Uterus (tissue), 4 donors: ENCODE measurements around the gene CAVIN1. TPM values are rescaled to one million over a fixed set of nuclear protein-coding genes. Genes with fewer than 3 reads are reported as not detected.
A peak's percentile ranks its signal among the peaks of the same experiment; 100 is the strongest.
"Not testable (repeated sequence)": the region's sequence is repeated elsewhere in the genome, so short reads cannot be mapped to it uniquely, and the experiment has no call there.

Source experiments
- DNase-seq, 2 donors: peaks; one replicate each; pipeline ENCODE4 v3.0.0-alpha.2; 2019 to 2020
- H3K27ac ChIP-seq, 2 donors: fragments of 200-600 bp; sonication (generic); 1 replicate in 1 of 2; 2 replicates in 1 of 2; pipeline ENCODE4 v1.5.1; 2016 to 2018
- H3K27me3 ChIP-seq, 2 donors: fragments of 200-600 bp; sonication (generic); one replicate each; pipeline ENCODE4 v1.5.1; 2018 to 2019; ENCODE audit warnings: control low read depth in 1 of 2
- H3K36me3 ChIP-seq, 2 donors: fragments of 200-600 bp; sonication (generic); one replicate each; pipeline ENCODE4 v1.5.1; 2019; ENCODE audit warnings: control low read depth in 1 of 2
- H3K4me1 ChIP-seq, 2 donors: fragments of 200-600 bp; sonication (generic); one replicate each; pipeline ENCODE4 v1.5.1; 2018 to 2019; ENCODE audit warnings: control low read depth in 1 of 2
- H3K4me3 ChIP-seq, 2 donors: fragments of 200-600 bp; sonication (generic); 1 replicate in 1 of 2; 2 replicates in 1 of 2; pipeline ENCODE4 v1.5.1; 2018 to 2019; ENCODE audit warnings: mild to moderate bottlenecking in 1 of 2
- H3K9me3 ChIP-seq, 2 donors: fragments of 200-600 bp; sonication (generic); one replicate each; pipeline ENCODE4 v1.5.1; 2019; ENCODE audit warnings: control low read depth in 1 of 2
- POLR2A ChIP-seq, 2 donors: fragments of 450-650 bp; IDR thresholded peaks; one replicate each; pipeline ENCODE4 v1.6.1; 2016; ENCODE audit warnings: antibody characterized with exemption in 2 of 2, mild to moderate bottlenecking in 1 of 2, moderate library complexity in 1 of 2
- intact Hi-C: fragments of 100-400 bp; cut with DNase I; formaldehyde crosslinking; loops from one replicate; pipeline ENCODE4 v1.15.1; 2023; ENCODE audit warnings: low total_unique reads
- total RNA-seq, 4 donors: library from RNA; depleted of rRNA in 3 of 4; stranded (reverse); fragments of >200 nt in 3 of 4; gene quantifications; one replicate each; pipeline versions ENCODE4 v1.1.0 to v1.2.4, GENCODE V29; 2014 to 2023
- TF ChIP-seq, protein P1 (sequence below), 4 experiments: fragments of 200-600 bp in 2 of 4; fragments of 450-650 bp in 2 of 4; sonication (generic) in 2 of 4; IDR thresholded peaks; one replicate each; pipeline ENCODE4 v1.5.1; 2016 to 2019; ENCODE audit warnings: antibody characterized with exemption in 4 of 4, mild to moderate bottlenecking in 2 of 4, moderate library complexity in 1 of 4
- donor health status: DM: yes; HTN: yes; CAD: no.

The CAVIN1 gene
- total RNA-seq, 4 donors from 2014 or later: 204 to 520 (median 372) TPM

DNA sequence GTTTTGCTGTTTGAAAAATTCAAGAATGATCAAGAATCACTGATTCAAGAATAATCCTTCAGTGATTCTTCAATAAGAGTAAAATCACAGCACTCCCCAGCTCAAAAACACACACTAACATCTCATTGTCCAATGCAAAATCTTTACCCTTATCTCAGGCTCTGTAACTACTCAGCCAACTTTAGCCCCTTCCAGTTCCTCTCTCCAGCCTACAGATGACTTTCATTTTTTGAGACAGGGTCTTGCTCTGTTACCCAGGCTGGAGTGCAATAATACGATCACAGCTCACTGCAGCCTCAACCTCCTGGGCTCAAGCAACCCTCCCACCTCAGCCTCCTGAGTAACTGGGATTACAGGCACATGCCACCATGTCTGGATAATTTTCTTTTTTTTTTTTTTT, 59.8 kb downstream of the CAVIN1 start:
- H3K9me3 ChIP-seq: no peaks in the 10 kb centered on the region
- DNase-seq: no peak
- no peak overlapping the region for H3K27ac ChIP-seq
- no peaks in the 10 kb centered on the region for H3K36me3 ChIP-seq
- H3K27me3 ChIP-seq: no peaks in the 10 kb centered on the region
- peaks cover 0 to 4% of the 10 kb centered on the region in 2 donors for H3K4me1 ChIP-seq
- TF ChIP-seq POLR2A (IDR thresholded peaks at IDR 0.05): no peak
- TF ChIP-seq, protein P1, sequence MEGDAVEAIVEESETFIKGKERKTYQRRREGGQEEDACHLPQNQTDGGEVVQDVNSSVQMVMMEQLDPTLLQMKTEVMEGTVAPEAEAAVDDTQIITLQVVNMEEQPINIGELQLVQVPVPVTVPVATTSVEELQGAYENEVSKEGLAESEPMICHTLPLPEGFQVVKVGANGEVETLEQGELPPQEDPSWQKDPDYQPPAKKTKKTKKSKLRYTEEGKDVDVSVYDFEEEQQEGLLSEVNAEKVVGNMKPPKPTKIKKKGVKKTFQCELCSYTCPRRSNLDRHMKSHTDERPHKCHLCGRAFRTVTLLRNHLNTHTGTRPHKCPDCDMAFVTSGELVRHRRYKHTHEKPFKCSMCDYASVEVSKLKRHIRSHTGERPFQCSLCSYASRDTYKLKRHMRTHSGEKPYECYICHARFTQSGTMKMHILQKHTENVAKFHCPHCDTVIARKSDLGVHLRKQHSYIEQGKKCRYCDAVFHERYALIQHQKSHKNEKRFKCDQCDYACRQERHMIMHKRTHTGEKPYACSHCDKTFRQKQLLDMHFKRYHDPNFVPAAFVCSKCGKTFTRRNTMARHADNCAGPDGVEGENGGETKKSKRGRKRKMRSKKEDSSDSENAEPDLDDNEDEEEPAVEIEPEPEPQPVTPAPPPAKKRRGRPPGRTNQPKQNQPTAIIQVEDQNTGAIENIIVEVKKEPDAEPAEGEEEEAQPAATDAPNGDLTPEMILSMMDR (IDR thresholded peaks at IDR 0.05): no peak
- intact Hi-C loops: no loop called here
- H3K4me3 ChIP-seq: no peak overlapping the region

GRCh38 chr17:42362245-42362961, 60.7 kb downstream of the CAVIN1 start:
- Histone ChIP-seq H3K4me1 (no peaks in the 10 kb centered on the region), H3K4me3 (no peak overlapping the region), H3K9me3 (no peaks in the 10 kb centered on the region), H3K27me3 (no peaks in the 10 kb centered on the region), H3K36me3 (no peaks in the 10 kb centered on the region), H3K27ac (no peak overlapping the region)
- DNase-seq: no peak
- TF ChIP-seq, protein P1 (IDR thresholded peaks at IDR 0.05): no peak
- no peak for TF ChIP-seq POLR2A (IDR thresholded peaks at IDR 0.05)
- intact Hi-C loops: no loop called here

DNA sequence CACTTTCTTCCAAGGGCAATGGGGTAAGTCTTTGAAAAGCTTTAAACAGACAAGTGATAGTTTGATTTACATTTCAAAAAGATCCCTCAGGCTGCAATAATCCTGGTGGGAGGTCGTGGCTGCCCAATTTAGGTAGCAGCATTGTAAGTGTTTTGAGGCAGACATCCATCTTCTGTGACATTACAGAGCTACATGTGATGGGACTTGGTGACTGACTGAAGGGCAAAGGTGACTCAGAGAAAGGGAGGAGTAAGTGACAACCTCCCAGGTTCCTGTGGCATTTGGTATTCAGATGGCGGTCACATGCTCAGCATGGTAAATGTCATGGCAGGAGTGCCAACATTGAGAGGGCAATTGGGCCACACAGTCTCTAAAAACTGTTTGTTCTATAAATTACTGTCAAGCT, 61.3 kb downstream of the CAVIN1 start:
- no peak for TF ChIP-seq POLR2A (IDR thresholded peaks at IDR 0.05)
- TF ChIP-seq, protein P1 (IDR thresholded peaks at IDR 0.05): no peak
- H3K27me3 ChIP-seq: no peaks in the 10 kb centered on the region
- no peak for DNase-seq
- H3K9me3 ChIP-seq: no peaks in the 10 kb centered on the region
- intact Hi-C loops: no loop called here
- no peaks in the 10 kb centered on the region for H3K4me1 ChIP-seq
- no peaks in the 10 kb centered on the region for H3K36me3 ChIP-seq
- H3K27ac ChIP-seq: no peak overlapping the region
- no peak overlapping the region for H3K4me3 ChIP-seq

DNA sequence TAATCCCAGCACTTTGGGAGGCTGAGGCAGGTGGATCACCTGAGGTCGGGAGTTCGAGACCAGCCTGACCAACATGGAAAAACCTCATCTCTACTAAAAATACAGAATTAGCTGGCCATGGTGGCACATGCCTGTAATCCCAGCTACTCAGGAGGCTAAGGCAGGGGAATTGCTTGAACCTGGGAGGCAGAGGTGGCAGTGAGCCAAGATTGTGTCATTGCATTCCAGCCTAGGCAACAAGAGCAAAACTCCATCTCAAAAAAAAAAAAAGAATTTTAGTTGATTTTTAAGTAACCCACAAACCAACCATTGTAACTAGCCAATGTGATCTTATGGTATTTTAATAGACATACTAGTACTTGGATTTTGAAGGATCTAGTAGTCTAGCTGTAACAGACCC, 62.7 kb downstream of the CAVIN1 start:
- H3K36me3 ChIP-seq, H3K27me3 ChIP-seq, H3K27ac ChIP-seq, H3K4me1 ChIP-seq, H3K9me3 ChIP-seq, H3K4me3 ChIP-seq, intact Hi-C loops: not testable (repeated sequence)
- peak; percentile 32 to 45 for DNase-seq

DNA sequence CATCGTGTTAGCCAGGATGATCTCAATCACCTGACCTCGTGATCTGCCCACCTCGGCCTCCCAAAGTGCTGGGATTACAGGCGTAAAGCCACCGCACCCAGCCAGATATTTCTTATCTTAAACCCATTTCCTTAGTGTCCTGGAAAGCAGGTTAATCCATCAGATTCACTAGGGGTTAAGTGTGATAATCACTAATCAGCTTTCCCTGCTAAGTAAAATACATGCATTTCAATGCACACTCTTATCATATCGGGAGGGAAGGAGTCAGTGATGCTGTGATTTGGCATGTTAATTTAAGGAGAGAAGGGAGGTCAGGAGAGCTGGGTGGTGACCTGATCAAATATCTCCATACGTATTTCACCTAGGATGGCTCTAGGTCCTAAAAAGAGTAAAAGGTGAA, 63.9 kb downstream of the CAVIN1 start:
- Histone ChIP-seq H3K27me3 (no peaks in the 10 kb centered on the region), H3K36me3 (no peaks in the 10 kb centered on the region), H3K4me3 (no peak overlapping the region), H3K27ac (no peak overlapping the region), H3K4me1 (peaks cover 0 to 10% of the 10 kb centered on the region in 2 donors), H3K9me3 (no peaks in the 10 kb centered on the region)
- TF ChIP-seq POLR2A (IDR thresholded peaks at IDR 0.05): no peak
- TF ChIP-seq, protein P1 (IDR thresholded peaks at IDR 0.05): no peak
- no peak for DNase-seq
- intact Hi-C loops: no loop called here
